Body of pancreas (tissue), 4 donors: ENCODE data around the gene CTNNA2.

ENCODE experiments used
- CTCF ChIP-seq, 7 experiments: fragments of 450-650 bp in 4 of 7; fragments of 200-600 bp in 3 of 7; sonication (generic) in 3 of 7; IDR thresholded peaks; one replicate each; pipeline ENCODE4 v1.5.1; 2016 to 2019; ENCODE audit warnings: antibody characterized with exemption in 7 of 7
- POLR2A ChIP-seq, 3 donors: fragments of 450-650 bp; IDR thresholded peaks; one replicate each; pipeline ENCODE4 v1.6.1; 2016; ENCODE audit warnings: antibody characterized with exemption in 3 of 3, mild to moderate bottlenecking in 2 of 3

GRCh38 chr2:80281049-80281448 is 768.2 kb downstream of the CTNNA2 start:
- TF ChIP-seq CTCF (IDR thresholded peaks at IDR 0.05) (no peak), POLR2A (IDR thresholded peaks at IDR 0.05) (no peak)
